Measurements from ENCODE around the gene ATP8B4.

GRCh38 chr15:49847423-49848281 is 271.4 kb downstream of the ATP8B4 start:
- TF ChIP-seq CTCF (IDR thresholded peaks at IDR 0.05; ENCODE audit: low read length) = no peak
- no peak for TF ChIP-seq EZH2 (IDR thresholded peaks at IDR 0.05; ENCODE audit: borderline replicate concordance, low read length)
